Adipocyte (in vitro differentiated cells): ENCODE data around the gene UQCRQ.

ENCODE experiments used
- DNase-seq: peaks from one replicate; pipeline ENCODE4 v3.0.0-alpha.2; 2015; ENCODE audit warnings: low read depth
- H3K27me3 ChIP-seq: replicated peaks from 2 replicates; pipeline ENCODE4 v1.7.0; 2013; ENCODE audit warnings: mild to moderate bottlenecking, low read length, moderate library complexity; ENCODE audit not compliant: control insufficient read depth, insufficient read depth
- H3K36me3 ChIP-seq: 2 replicates; pipeline ENCODE4 v1.7.0; 2013; ENCODE audit warnings: low read length, mild to moderate bottlenecking, moderate library complexity; ENCODE audit not compliant: control insufficient read depth, insufficient read depth, severe bottlenecking
- H3K4me1 ChIP-seq: 2 replicates; pipeline ENCODE4 v1.7.0; 2013; ENCODE audit warnings: mild to moderate bottlenecking, low read length, moderate library complexity; ENCODE audit not compliant: control insufficient read depth, insufficient read depth
- H3K4me3 ChIP-seq: 2 replicates; pipeline ENCODE4 v1.7.0; 2013; ENCODE audit warnings: mild to moderate bottlenecking, low read length, moderate library complexity
- H3K9ac ChIP-seq: 2 replicates; pipeline ENCODE4 v1.7.0; 2013; ENCODE audit warnings: mild to moderate bottlenecking, low read length, moderate library complexity
- H3K9me3 ChIP-seq: 2 replicates; pipeline ENCODE4 v1.7.0; 2013; ENCODE audit warnings: mild to moderate bottlenecking, low read length, moderate library complexity; ENCODE audit not compliant: control insufficient read depth

The UQCRQ gene

GRCh38 chr5:132895719-132896305 is 29.4 kb downstream of the UQCRQ start:
- DNase-seq = no peak
- no peak overlapping the region for H3K4me3 ChIP-seq
- no peak overlapping the region for H3K9ac ChIP-seq

DNA sequence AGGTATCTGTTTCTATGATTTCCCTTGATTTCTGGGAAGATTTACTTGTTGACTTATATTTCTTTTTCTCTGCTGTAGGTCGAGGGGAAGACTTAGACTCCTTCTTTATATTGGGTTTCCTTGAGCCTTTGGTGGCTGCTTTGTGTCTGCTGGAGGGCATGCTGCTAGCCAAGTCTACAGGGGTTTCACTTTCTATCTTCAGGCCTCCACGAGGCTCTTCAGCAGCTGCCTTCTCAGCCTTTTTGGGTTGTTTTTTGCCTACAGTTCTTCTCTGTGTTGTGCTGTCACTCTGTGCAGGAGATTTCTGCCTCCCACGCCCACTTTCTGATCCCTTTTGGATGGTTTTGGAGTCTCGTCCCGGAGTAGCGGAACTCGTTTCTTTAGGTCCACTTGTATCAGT is 30.2 kb downstream of the UQCRQ start:
- Histone ChIP-seq H3K4me3 (no peak overlapping the region), H3K36me3 (peaks cover 91% of the 10 kb centered on the region), H3K27me3 (no peaks in the 10 kb centered on the region), H3K9ac (no peak overlapping the region), H3K4me1 (peaks cover 14% of the 10 kb centered on the region), H3K9me3 (no peaks in the 10 kb centered on the region)
- no peak for DNase-seq

More at GRCh38 chr5:132895719-132896305, 29.4 kb downstream of the UQCRQ start:
- Histone ChIP-seq H3K9me3 (no peaks in the 10 kb centered on the region), H3K27me3 (no peaks in the 10 kb centered on the region), H3K4me1 (peaks cover 14% of the 10 kb centered on the region), H3K36me3 (peaks cover 91% of the 10 kb centered on the region)

DNA sequence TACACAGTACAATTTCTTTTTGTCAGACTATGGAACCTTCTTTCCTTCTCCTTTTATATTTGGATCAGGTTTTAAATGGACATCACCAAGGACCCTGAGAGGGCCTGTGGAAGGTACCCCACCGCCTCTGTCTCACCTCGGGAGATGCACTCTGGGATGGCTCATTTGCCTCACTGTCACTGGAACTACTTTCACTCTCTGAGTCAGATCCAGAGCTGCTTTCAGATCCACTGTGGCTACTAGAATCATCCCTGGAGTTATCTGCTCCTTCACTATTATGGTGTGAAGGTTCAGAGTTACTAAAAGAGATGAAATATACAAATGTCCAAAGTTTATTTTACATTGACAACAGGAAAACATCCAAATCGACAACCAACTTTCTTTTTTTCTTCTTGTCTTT is 31.7 kb downstream of the UQCRQ start:
- peaks cover 84% of the 10 kb centered on the region for H3K36me3 ChIP-seq
- DNase-seq = no peak
- H3K27me3 ChIP-seq = no peaks in the 10 kb centered on the region
- no peak overlapping the region for H3K9ac ChIP-seq
- H3K4me3 ChIP-seq = no peak overlapping the region
- no peaks in the 10 kb centered on the region for H3K9me3 ChIP-seq
- H3K4me1 ChIP-seq = peaks cover 14% of the 10 kb centered on the region

- H3K36me3 ChIP-seq = peaks cover 72% of the 10 kb centered on the region
- H3K27me3 ChIP-seq = no peaks in the 10 kb centered on the region
- H3K4me1 ChIP-seq = peaks cover 5% of the 10 kb centered on the region
- H3K4me3 ChIP-seq = no peak overlapping the region
- no peak overlapping the region for H3K9ac ChIP-seq
- DNase-seq = no peak
- no peaks in the 10 kb centered on the region for H3K9me3 ChIP-seq
These were observed 34.6 kb downstream of the UQCRQ start for GRCh38 chr5:132901036-132901435.

- Histone ChIP-seq H3K4me3 (no peak overlapping the region), H3K27me3 (no peaks in the 10 kb centered on the region), H3K4me1 (no peaks in the 10 kb centered on the region), H3K9ac (no peak overlapping the region), H3K36me3 (peaks cover 65% of the 10 kb centered on the region), H3K9me3 (no peaks in the 10 kb centered on the region)
- no peak for DNase-seq
These were observed 35.3 kb downstream of the UQCRQ start for GRCh38 chr5:132901730-132902129.

DNA sequence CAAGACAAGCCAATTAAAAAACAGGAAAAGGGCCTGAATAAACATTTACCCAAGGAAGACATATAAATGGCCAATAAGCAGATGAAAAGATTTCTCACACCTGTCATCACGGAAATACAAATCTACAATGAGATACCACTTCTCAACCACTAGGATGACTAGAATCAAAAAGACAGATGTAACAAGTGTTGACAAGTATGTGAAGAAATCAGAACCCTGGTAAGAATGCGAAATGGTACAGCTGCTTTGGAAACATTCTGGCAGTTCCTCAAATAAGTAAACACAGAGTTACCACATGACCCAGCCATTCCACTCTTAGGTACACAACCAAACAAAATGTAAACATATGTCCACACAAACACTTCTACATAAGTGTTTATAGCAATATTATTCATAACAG is 39.5 kb downstream of the UQCRQ start:
- H3K36me3 ChIP-seq = peaks cover 51% of the 10 kb centered on the region
- peak; percentile 49 for DNase-seq
- no peak overlapping the region for H3K4me3 ChIP-seq
- H3K4me1 ChIP-seq = no peaks in the 10 kb centered on the region
- H3K27me3 ChIP-seq = no peaks in the 10 kb centered on the region
- no peak overlapping the region for H3K9ac ChIP-seq
- no peaks in the 10 kb centered on the region for H3K9me3 ChIP-seq

DNA sequence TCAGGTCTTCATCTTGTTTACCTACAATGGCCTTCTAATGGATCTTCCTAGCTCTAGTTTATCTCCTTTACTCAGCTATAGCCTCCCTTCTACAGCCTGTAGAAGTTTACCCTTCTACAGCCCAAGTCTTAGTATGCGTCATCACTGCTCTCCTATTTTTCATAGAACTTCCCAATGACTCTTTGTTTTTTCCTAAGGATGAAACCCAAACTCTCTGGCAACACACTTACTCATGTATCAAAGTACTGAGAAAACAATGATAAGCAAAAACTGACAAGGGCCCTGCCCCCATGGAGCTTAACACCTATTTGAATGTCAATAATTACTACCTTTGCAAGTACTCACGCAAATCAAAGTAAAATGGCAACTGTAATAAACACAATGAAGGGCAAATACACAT is 40.7 kb downstream of the UQCRQ start:
- H3K4me3 ChIP-seq = no peak overlapping the region
- no peak overlapping the region for H3K9ac ChIP-seq
- DNase-seq = no peak
- no peaks in the 10 kb centered on the region for H3K27me3 ChIP-seq
- no peaks in the 10 kb centered on the region for H3K9me3 ChIP-seq
- H3K4me1 ChIP-seq = no peaks in the 10 kb centered on the region
- peaks cover 55% of the 10 kb centered on the region for H3K36me3 ChIP-seq

- no peak overlapping the region for H3K4me3 ChIP-seq
- H3K4me1 ChIP-seq = no peaks in the 10 kb centered on the region
- H3K27me3 ChIP-seq = no peaks in the 10 kb centered on the region
- H3K9ac ChIP-seq = no peak overlapping the region
- DNase-seq = no peak
- peaks cover 52% of the 10 kb centered on the region for H3K36me3 ChIP-seq
- no peaks in the 10 kb centered on the region for H3K9me3 ChIP-seq
These were observed 43.3 kb downstream of the UQCRQ start for GRCh38 chr5:132909702-132910101.

DNA sequence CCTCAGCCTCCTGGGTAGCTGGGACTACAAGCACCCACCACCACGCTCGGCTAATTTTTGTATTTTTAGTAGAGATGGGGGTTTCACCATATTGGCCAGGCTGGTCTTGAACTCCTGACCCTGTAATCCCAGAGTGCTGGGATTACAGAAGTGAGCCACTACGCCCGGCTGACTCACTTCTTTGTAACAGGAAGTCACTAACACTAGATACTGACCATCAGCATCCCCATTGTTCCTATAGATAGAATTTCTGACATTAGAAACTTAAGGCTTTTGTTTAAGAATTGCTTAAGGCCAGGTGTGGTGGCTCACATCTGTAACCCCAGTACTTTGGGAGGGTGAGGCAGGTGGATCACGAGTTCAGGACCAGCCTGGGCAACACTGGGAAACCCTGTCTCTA is 49.2 kb downstream of the UQCRQ start:
- no peak for DNase-seq
- Histone ChIP-seq H3K4me3 (no peak overlapping the region), H3K9ac (no peak overlapping the region), H3K27me3 (no peaks in the 10 kb centered on the region), H3K36me3 (peaks cover 60% of the 10 kb centered on the region), H3K9me3 (no peaks in the 10 kb centered on the region), H3K4me1 (no peaks in the 10 kb centered on the region)

DNA sequence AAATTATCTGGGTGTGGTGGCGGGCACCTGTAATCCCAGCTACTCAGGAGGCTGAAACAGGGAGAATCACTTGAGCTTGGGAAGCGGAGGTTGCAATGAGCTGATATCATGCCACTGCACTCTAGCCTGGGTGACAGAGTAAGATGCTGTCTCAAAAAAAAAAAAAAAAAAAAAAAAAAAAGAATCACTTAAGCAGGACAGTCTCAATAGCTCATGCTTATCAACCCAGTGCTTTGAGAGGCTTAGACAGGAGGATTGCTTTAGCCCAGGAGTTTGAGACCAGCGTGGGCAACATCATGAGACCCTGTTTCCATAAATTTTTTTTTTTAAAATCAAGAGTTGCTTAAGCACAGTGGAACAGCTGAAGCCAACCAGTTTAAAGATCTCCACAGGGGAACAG is 49.6 kb downstream of the UQCRQ start:
- H3K36me3 ChIP-seq = peaks cover 59% of the 10 kb centered on the region
- no peaks in the 10 kb centered on the region for H3K4me1 ChIP-seq
- no peak overlapping the region for H3K9ac ChIP-seq
- no peaks in the 10 kb centered on the region for H3K9me3 ChIP-seq
- no peak overlapping the region for H3K4me3 ChIP-seq
- DNase-seq = no peak
- H3K27me3 ChIP-seq = no peaks in the 10 kb centered on the region
